ENCODE results near the gene INSR.
"Not testable (repeated sequence)": the region's sequence is repeated elsewhere in the genome, so short reads cannot be mapped to it uniquely, and the experiment has no call there.

The INSR gene

GRCh38 chr19:7072541-7072940 lies 221.7 kb downstream of the INSR start:
- Histone ChIP-seq H3K36me3 (ENCODE audit: control insufficient read depth in 5 of 5, insufficient read depth in 5 of 5, low read length in 5 of 5) (peaks cover 7 to 59% (median 52%) of the 10 kb centered on the region in 5 donors), H3K27me3 (ENCODE audit: control insufficient read depth in 5 of 5, insufficient read depth in 4 of 5, low read length in 5 of 5) (no peaks in the 10 kb centered on the region), H3K4me1 (ENCODE audit: control insufficient read depth in 5 of 5, insufficient read depth in 5 of 5, low read length in 5 of 5) (peaks cover 0 to 17% (median 13%) of the 10 kb centered on the region in 5 donors), H3K9me3 (ENCODE audit: control insufficient read depth in 5 of 5, low read length in 5 of 5) (peaks cover 14 to 25% (median 25%) of the 10 kb centered on the region in 5 donors), H3K4me3 (ENCODE audit: low read depth in 1 of 5, low read length in 5 of 5) (no peak overlapping the region), H3K9ac (ENCODE audit: low read length in 5 of 5) (no peak overlapping the region), H3K27ac (ENCODE audit: low read depth, low read length) (no peak overlapping the region)

GRCh38 chr19:7069904-7070226 lies 224.3 kb downstream of the INSR start:
- Histone ChIP-seq H3K36me3 (ENCODE audit: control insufficient read depth in 5 of 5, insufficient read depth in 5 of 5, low read length in 5 of 5) (peaks cover 0 to 32% (median 25%) of the 10 kb centered on the region in 5 donors), H3K4me3 (ENCODE audit: low read depth in 1 of 5, low read length in 5 of 5) (peak overlapping the region; percentile 93 to 98 (median 97)), H3K4me1 (ENCODE audit: control insufficient read depth in 5 of 5, insufficient read depth in 5 of 5, low read length in 5 of 5) (peaks cover 0 to 17% (median 13%) of the 10 kb centered on the region in 5 donors), H3K27me3 (ENCODE audit: control insufficient read depth in 5 of 5, insufficient read depth in 4 of 5, low read length in 5 of 5) (no peaks in the 10 kb centered on the region), H3K9ac (ENCODE audit: low read length in 5 of 5) (peak overlapping the region; percentile 73 to 88 (median 86)), H3K27ac (ENCODE audit: low read depth, low read length) (peak overlapping the region; percentile 57), H3K9me3 (ENCODE audit: control insufficient read depth in 5 of 5, low read length in 5 of 5) (peaks cover 0 to 3% (median 0%) of the 10 kb centered on the region in 5 donors)

- Histone ChIP-seq H3K27me3 (ENCODE audit: control insufficient read depth in 5 of 5, insufficient read depth in 4 of 5, low read length in 5 of 5) (no peaks in the 10 kb centered on the region), H3K4me1 (ENCODE audit: control insufficient read depth in 5 of 5, insufficient read depth in 5 of 5, low read length in 5 of 5) (peaks cover 0 to 17% (median 13%) of the 10 kb centered on the region in 5 donors), H3K36me3 (ENCODE audit: control insufficient read depth in 5 of 5, insufficient read depth in 5 of 5, low read length in 5 of 5) (peaks cover 0 to 26% (median 20%) of the 10 kb centered on the region in 5 donors), H3K4me3 (ENCODE audit: low read depth in 1 of 5, low read length in 5 of 5) (peak within 1 kb of the TSS; percentile 93 to 98 (median 97)), H3K27ac (ENCODE audit: low read depth, low read length) (peak within 1 kb of the TSS; percentile 57), H3K9me3 (ENCODE audit: control insufficient read depth in 5 of 5, low read length in 5 of 5) (peaks cover 0 to 3% (median 0%) of the 10 kb centered on the region in 5 donors), H3K9ac (ENCODE audit: low read length in 5 of 5) (peak within 1 kb of the TSS; percentile 73 to 88 (median 86))
Observed at GRCh38 chr19:7069042-7069903, 224.9 kb downstream of the INSR start, which contains the start of gene ZNF557. Gene ZNF557, plus strand, starts transcription at chr19:7069703. Its CDS starts 5,372 bp downstream, at chr19:7075075.

- Histone ChIP-seq H3K27ac (ENCODE audit: low read depth, low read length) (no peak overlapping the region), H3K9me3 (ENCODE audit: control insufficient read depth in 5 of 5, low read length in 5 of 5) (peaks cover 0 to 3% (median 0%) of the 10 kb centered on the region in 5 donors), H3K4me3 (ENCODE audit: low read depth in 1 of 5, low read length in 5 of 5) (peak overlapping the region in 4 of 5 donors; percentile 34 to 93 (median 49)), H3K4me1 (ENCODE audit: control insufficient read depth in 5 of 5, insufficient read depth in 5 of 5, low read length in 5 of 5) (peaks cover 0 to 17% (median 13%) of the 10 kb centered on the region in 5 donors), H3K9ac (ENCODE audit: low read length in 5 of 5) (no peak overlapping the region), H3K27me3 (ENCODE audit: control insufficient read depth in 5 of 5, insufficient read depth in 4 of 5, low read length in 5 of 5) (no peaks in the 10 kb centered on the region), H3K36me3 (ENCODE audit: control insufficient read depth in 5 of 5, insufficient read depth in 5 of 5, low read length in 5 of 5) (peaks cover 0 to 19% (median 17%) of the 10 kb centered on the region in 5 donors)
Observed at GRCh38 chr19:7068599-7068998, 225.6 kb downstream of the INSR start.

- Histone ChIP-seq H3K9ac (ENCODE audit: low read length in 5 of 5) (no peak overlapping the region), H3K9me3 (ENCODE audit: control insufficient read depth in 5 of 5, low read length in 5 of 5) (peaks cover 0 to 3% (median 0%) of the 10 kb centered on the region in 5 donors), H3K36me3 (ENCODE audit: control insufficient read depth in 5 of 5, insufficient read depth in 5 of 5, low read length in 5 of 5) (peaks cover 0 to 12% (median 10%) of the 10 kb centered on the region in 5 donors), H3K27me3 (ENCODE audit: control insufficient read depth in 5 of 5, insufficient read depth in 4 of 5, low read length in 5 of 5) (no peaks in the 10 kb centered on the region), H3K27ac (ENCODE audit: low read depth, low read length) (no peak overlapping the region), H3K4me3 (ENCODE audit: low read depth in 1 of 5, low read length in 5 of 5) (no peak overlapping the region), H3K4me1 (ENCODE audit: control insufficient read depth in 5 of 5, insufficient read depth in 5 of 5, low read length in 5 of 5) (peaks cover 0 to 17% (median 13%) of the 10 kb centered on the region in 5 donors)
Observed at GRCh38 chr19:7067716-7068115, 226.5 kb downstream of the INSR start.

GRCh38 chr19:7067122-7067521 lies 227.1 kb downstream of the INSR start:
- not testable (repeated sequence) for H3K27me3 ChIP-seq (ENCODE audit: control insufficient read depth in 5 of 5, insufficient read depth in 4 of 5, low read length in 5 of 5); H3K9ac ChIP-seq (ENCODE audit: low read length in 5 of 5); H3K36me3 ChIP-seq (ENCODE audit: control insufficient read depth in 5 of 5, insufficient read depth in 5 of 5, low read length in 5 of 5); H3K4me3 ChIP-seq (ENCODE audit: low read depth in 1 of 5, low read length in 5 of 5); H3K9me3 ChIP-seq (ENCODE audit: control insufficient read depth in 5 of 5, low read length in 5 of 5); H3K27ac ChIP-seq (ENCODE audit: low read depth, low read length)
- peaks cover 0 to 17% (median 13%) of the 10 kb centered on the region in 5 donors for H3K4me1 ChIP-seq (ENCODE audit: control insufficient read depth in 5 of 5, insufficient read depth in 5 of 5, low read length in 5 of 5)

GRCh38 chr19:7063764-7064418 lies 230.3 kb downstream of the INSR start:
- Histone ChIP-seq H3K36me3 (ENCODE audit: control insufficient read depth in 5 of 5, insufficient read depth in 5 of 5, low read length in 5 of 5) (no peaks in the 10 kb centered on the region), H3K4me3 (ENCODE audit: low read depth in 1 of 5, low read length in 5 of 5) (no peak overlapping the region), H3K27ac (ENCODE audit: low read depth, low read length) (no peak overlapping the region), H3K9me3 (ENCODE audit: control insufficient read depth in 5 of 5, low read length in 5 of 5) (peaks cover 0 to 3% (median 0%) of the 10 kb centered on the region in 5 donors), H3K4me1 (ENCODE audit: control insufficient read depth in 5 of 5, insufficient read depth in 5 of 5, low read length in 5 of 5) (peaks cover 0 to 4% (median 0%) of the 10 kb centered on the region in 5 donors), H3K27me3 (ENCODE audit: control insufficient read depth in 5 of 5, insufficient read depth in 4 of 5, low read length in 5 of 5) (no peaks in the 10 kb centered on the region), H3K9ac (ENCODE audit: low read length in 5 of 5) (no peak overlapping the region)

- Histone ChIP-seq H3K4me1 (ENCODE audit: control insufficient read depth in 5 of 5, insufficient read depth in 5 of 5, low read length in 5 of 5) (no peaks in the 10 kb centered on the region), H3K27ac (ENCODE audit: low read depth, low read length) (no peak overlapping the region)
Observed at GRCh38 chr19:7063339-7063738, 230.9 kb downstream of the INSR start.

More at GRCh38 chr19:7063339-7063738, 230.9 kb downstream of the INSR start:
- Histone ChIP-seq H3K4me3 (ENCODE audit: low read depth in 1 of 5, low read length in 5 of 5) (no peak overlapping the region), H3K9ac (ENCODE audit: low read length in 5 of 5) (no peak overlapping the region), H3K27me3 (ENCODE audit: control insufficient read depth in 5 of 5, insufficient read depth in 4 of 5, low read length in 5 of 5) (no peaks in the 10 kb centered on the region), H3K9me3 (ENCODE audit: control insufficient read depth in 5 of 5, low read length in 5 of 5) (peaks cover 0 to 3% (median 0%) of the 10 kb centered on the region in 5 donors), H3K36me3 (ENCODE audit: control insufficient read depth in 5 of 5, insufficient read depth in 5 of 5, low read length in 5 of 5) (no peaks in the 10 kb centered on the region)

Measured in subcutaneous abdominal adipose tissue (tissue), 5 donors.